IPS DF 6.9 (cell line): ENCODE results near the gene SLC39A3.

Source experiments
- DNase-seq: peaks from one replicate; pipeline ENCODE4 v3.0.0-alpha.2; 2013; ENCODE audit warnings: low read depth, low spot score
- H3K27ac ChIP-seq: one replicate; pipeline ENCODE4 v1.5.1; 2013; ENCODE audit warnings: low read length, control low read depth
- H3K27me3 ChIP-seq: 2 replicates; pipeline ENCODE4 v1.6.1; 2013; ENCODE audit warnings: mild to moderate bottlenecking, low read length; ENCODE audit not compliant: control insufficient read depth, insufficient read depth
- H3K36me3 ChIP-seq: 2 replicates; pipeline ENCODE4 v1.6.1; 2013; ENCODE audit warnings: low read length; ENCODE audit not compliant: control insufficient read depth, insufficient read depth
- H3K4me1 ChIP-seq: 2 replicates; pipeline ENCODE4 v1.6.1; 2013; ENCODE audit warnings: low read length; ENCODE audit not compliant: control insufficient read depth, insufficient read depth
- H3K4me3 ChIP-seq: 2 replicates; pipeline ENCODE4 v1.5.1; 2013; ENCODE audit warnings: mild to moderate bottlenecking, low read length
- H3K9me3 ChIP-seq: 2 replicates; pipeline ENCODE4 v1.6.1; 2013; ENCODE audit warnings: low read length, inconsistent platforms; ENCODE audit not compliant: control insufficient read depth, insufficient read depth
- WGBS: extraction: QIAGEN DNeasy Blood & Tissue Kit; methylation state at CpG from one replicate; pipeline ENCODE4 v1.1.7; 2013; ENCODE audit warnings: mixed read lengths, missing lambda C conversion rate; ENCODE audit not compliant: insufficient read length, insufficient coverage; 5-methylcytosine and 5-hydroxymethylcytosine counted together

SLC39A3 gene

GRCh38 chr19:2721570-2722540, 18.0 kb downstream of the SLC39A3 start:
- H3K4me1 ChIP-seq = peaks cover 2% of the 10 kb centered on the region; the same call in 1 of the 2 replicates
- DNase-seq = no peak
- peak overlapping the region; percentile 44; the same call in 1 of the 2 replicates for H3K4me3 ChIP-seq
- no peaks in the 10 kb centered on the region for H3K27me3 ChIP-seq
- no peak overlapping the region for H3K27ac ChIP-seq
- H3K9me3 ChIP-seq = no peaks in the 10 kb centered on the region
- WGBS = no CpG with 5 or more reads among the region's 39 CpGs
- H3K36me3 ChIP-seq = no peaks in the 10 kb centered on the region

- Histone ChIP-seq H3K27me3 (no peaks in the 10 kb centered on the region), H3K36me3 (no peaks in the 10 kb centered on the region), H3K4me3 (peak within 1 kb of the TSS; percentile 67), H3K27ac (no peak within 1 kb of the TSS), H3K4me1 (peaks cover 2% of the 10 kb centered on the region; the same call in 1 of the 2 replicates), H3K9me3 (no peaks in the 10 kb centered on the region)
- no CpG with 5 or more reads among the region's 100 CpGs for WGBS
- DNase-seq = no peak
Measured at GRCh38 chr19:2720777-2721569, 18.8 kb downstream of the SLC39A3 start, which contains the start of gene DIRAS1. TSS of gene DIRAS1 (minus strand) at chr19:2721372. CDS start at chr19:2717806, 3,566 bp downstream.

GRCh38 chr19:2719920-2720776, 19.7 kb downstream of the SLC39A3 start:
- no CpG with 5 or more reads among the region's 37 CpGs for WGBS
- Histone ChIP-seq H3K4me3 (peak overlapping the region; percentile 67; the same call in 1 of the 2 replicates), H3K27ac (no peak overlapping the region)

GRCh38 chr19:2719232-2719735, 20.5 kb downstream of the SLC39A3 start:
- no peaks in the 10 kb centered on the region for H3K27me3 ChIP-seq
- H3K27ac ChIP-seq = no peak overlapping the region
- DNase-seq = no peak
- no peaks in the 10 kb centered on the region for H3K9me3 ChIP-seq
- no peaks in the 10 kb centered on the region for H3K36me3 ChIP-seq
- H3K4me1 ChIP-seq = peaks cover 2% of the 10 kb centered on the region; the same call in 1 of the 2 replicates
- H3K4me3 ChIP-seq = no peak overlapping the region
- WGBS = no CpG with 5 or more reads among the region's 7 CpGs

More at GRCh38 chr19:2719920-2720776, 19.7 kb downstream of the SLC39A3 start:
- Histone ChIP-seq H3K9me3 (no peaks in the 10 kb centered on the region), H3K4me1 (peaks cover 2% of the 10 kb centered on the region; the same call in 1 of the 2 replicates), H3K27me3 (no peaks in the 10 kb centered on the region), H3K36me3 (no peaks in the 10 kb centered on the region)
- DNase-seq = no peak

- H3K4me1 ChIP-seq = peaks cover 2% of the 10 kb centered on the region; the same call in 1 of the 2 replicates
- H3K4me3 ChIP-seq = no peak overlapping the region
- no peak overlapping the region for H3K27ac ChIP-seq
- WGBS = no CpG with 5 or more reads among the region's 52 CpGs
- H3K36me3 ChIP-seq = no peaks in the 10 kb centered on the region
- no peaks in the 10 kb centered on the region for H3K9me3 ChIP-seq
- no peak for DNase-seq
- H3K27me3 ChIP-seq = no peaks in the 10 kb centered on the region
Measured at GRCh38 chr19:2717638-2718541, 21.9 kb downstream of the SLC39A3 start.

- Histone ChIP-seq H3K27me3 (no peaks in the 10 kb centered on the region), H3K9me3 (no peaks in the 10 kb centered on the region), H3K36me3 (no peaks in the 10 kb centered on the region), H3K4me1 (peaks cover 2% of the 10 kb centered on the region; the same call in 1 of the 2 replicates), H3K4me3 (no peak overlapping the region), H3K27ac (no peak overlapping the region)
- DNase-seq = no peak
- WGBS = no CpG with 5 or more reads among the region's 51 CpGs
Measured at GRCh38 chr19:2716722-2717637, 22.8 kb downstream of the SLC39A3 start.

DNA sequence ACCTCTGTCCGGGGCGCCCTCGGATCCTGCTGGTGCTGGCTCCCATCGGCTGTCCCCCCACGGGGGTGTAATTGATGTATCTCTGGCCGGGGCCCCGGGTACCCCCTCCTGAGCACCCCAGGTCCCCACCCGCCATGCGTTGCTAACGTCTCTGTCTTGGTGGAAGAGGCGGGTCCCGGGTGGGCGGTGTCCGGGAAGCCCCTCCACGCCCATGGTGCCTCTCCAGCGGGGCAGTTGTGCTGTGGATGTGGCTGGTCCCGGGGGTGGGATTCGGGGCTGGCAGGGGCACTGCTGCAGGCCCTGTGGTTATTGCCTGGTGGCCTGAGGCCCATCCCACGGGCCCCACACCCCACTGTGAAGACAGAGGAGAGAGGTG, 23.6 kb downstream of the SLC39A3 start:
- Histone ChIP-seq H3K4me3 (no peak overlapping the region), H3K36me3 (no peaks in the 10 kb centered on the region), H3K27ac (no peak overlapping the region), H3K9me3 (no peaks in the 10 kb centered on the region), H3K27me3 (no peaks in the 10 kb centered on the region), H3K4me1 (peaks cover 2% of the 10 kb centered on the region; the same call in 1 of the 2 replicates)
- WGBS = no CpG with 5 or more reads among the region's 19 CpGs
- no peak for DNase-seq

DNA sequence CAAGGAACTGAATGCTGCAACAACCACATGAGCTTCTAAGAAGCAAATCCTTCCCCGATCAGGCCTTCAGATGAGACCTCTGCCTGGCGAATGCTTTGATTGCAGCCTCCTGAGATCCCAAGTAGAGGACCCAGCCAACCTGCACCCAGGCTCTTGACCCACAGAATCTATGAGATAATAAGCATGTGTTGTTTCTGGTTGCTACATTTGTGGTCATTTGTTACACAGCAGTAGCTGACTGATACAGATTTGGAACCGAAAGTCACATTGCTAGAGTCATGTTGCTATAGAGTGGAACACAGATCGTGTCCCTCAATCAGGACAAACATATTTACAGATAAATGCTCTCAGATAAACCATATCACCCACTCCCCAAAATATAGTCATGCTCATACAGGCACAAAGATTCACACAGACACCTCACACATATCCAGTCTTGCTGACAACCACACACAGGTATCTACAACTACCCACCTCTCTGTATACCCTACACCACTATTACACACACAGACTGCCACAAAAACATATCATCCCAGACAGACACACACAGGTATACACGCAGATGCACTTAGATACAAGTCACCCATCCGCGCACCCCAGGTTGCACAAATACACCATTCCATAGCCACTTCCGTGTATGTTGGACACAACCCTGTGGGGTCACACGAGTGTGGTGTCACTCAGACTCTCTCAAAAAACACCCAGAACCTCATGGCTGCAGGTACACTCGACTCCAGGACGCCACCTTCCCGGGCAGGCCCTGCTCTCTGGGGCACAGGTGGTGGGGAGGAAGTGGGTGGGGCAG, 24.1 kb downstream of the SLC39A3 start:
- Histone ChIP-seq H3K4me3 (no peak overlapping the region), H3K4me1 (peaks cover 2% of the 10 kb centered on the region; the same call in 1 of the 2 replicates), H3K27me3 (no peaks in the 10 kb centered on the region), H3K27ac (no peak overlapping the region), H3K9me3 (no peaks in the 10 kb centered on the region), H3K36me3 (no peaks in the 10 kb centered on the region)
- DNase-seq = no peak
- WGBS = no CpG with 5 or more reads among the region's 12 CpGs
